Osteoblast (primary cell): ENCODE results near the gene DUSP16. TPM values are rescaled to one million over a fixed set of nuclear protein-coding genes. Genes with fewer than 3 reads are reported as not detected.
"Not testable (repeated sequence)": the region's sequence is repeated elsewhere in the genome, so short reads cannot be mapped to it uniquely, and the experiment has no call there.

Experiments
- DNase-seq: peaks from one replicate; pipeline ENCODE4 v3.0.0; 2011; ENCODE audit warnings: low spot score, mixed read lengths; ENCODE audit not compliant: insufficient read length; ENCODE audit errors: missing footprints
- H2AFZ ChIP-seq: 2 replicates; pipeline ENCODE4 v1.6.0; 2011; ENCODE audit warnings: mild to moderate bottlenecking, low read length
- H3K27ac ChIP-seq: 2 replicates; pipeline ENCODE4 v1.5.1; 2011; ENCODE audit warnings: mild to moderate bottlenecking, low read depth, low read length, moderate library complexity
- H3K27me3 ChIP-seq: 2 replicates; pipeline ENCODE4 v1.6.0; 2012; ENCODE audit warnings: mild to moderate bottlenecking, control low read depth, inconsistent platforms, low read length, moderate library complexity; ENCODE audit not compliant: insufficient read depth
- H3K36me3 ChIP-seq: 2 replicates; pipeline ENCODE4 v1.5.1; 2011; ENCODE audit warnings: mild to moderate bottlenecking, low read length, control low read depth, moderate library complexity; ENCODE audit not compliant: insufficient read depth
- H3K4me1 ChIP-seq: 2 replicates; pipeline ENCODE4 v1.5.1; 2011; ENCODE audit warnings: mild to moderate bottlenecking, low read length, control low read depth, moderate library complexity; ENCODE audit not compliant: insufficient read depth
- H3K4me2 ChIP-seq: 2 replicates; pipeline ENCODE4 v1.6.0; 2011; ENCODE audit warnings: mild to moderate bottlenecking, low read length; ENCODE audit not compliant: insufficient read depth
- H3K4me3 ChIP-seq: fragments of 200-600 bp; sonication (generic); 3 replicates; pipeline ENCODE4 v1.5.1; 2012; ENCODE audit warnings: mild to moderate bottlenecking, low read length, inconsistent platforms; ENCODE audit not compliant: insufficient read depth
- H3K79me2 ChIP-seq: 2 replicates; pipeline ENCODE4 v1.6.0; 2012; ENCODE audit warnings: mild to moderate bottlenecking, low read length, control low read depth, inconsistent platforms; ENCODE audit not compliant: insufficient read depth
- H3K9me3 ChIP-seq: 2 replicates; pipeline ENCODE4 v1.5.1; 2011; ENCODE audit warnings: low read depth, low read length, control low read depth
- H4K20me1 ChIP-seq: 2 replicates; pipeline ENCODE4 v1.6.0; 2012; ENCODE audit warnings: mild to moderate bottlenecking, low read length, control low read depth; ENCODE audit not compliant: insufficient read depth
- total RNA-seq: library from RNA; depleted of rRNA; stranded (reverse); fragments of >200 nt; gene quantifications from 2 replicates; pipeline ENCODE4 v1.2.3, GENCODE V29; 2012
- TF ChIP-seq, protein P1 (sequence below): IDR thresholded peaks from 2 replicates; pipeline ENCODE4 v1.5.1; 2011; ENCODE audit warnings: mild to moderate bottlenecking, low read depth, low read length, moderate library complexity; ENCODE audit errors: extremely low read depth

The DUSP16 gene
- total RNA-seq, 1 donor, result 5.1 TPM

DNA sequence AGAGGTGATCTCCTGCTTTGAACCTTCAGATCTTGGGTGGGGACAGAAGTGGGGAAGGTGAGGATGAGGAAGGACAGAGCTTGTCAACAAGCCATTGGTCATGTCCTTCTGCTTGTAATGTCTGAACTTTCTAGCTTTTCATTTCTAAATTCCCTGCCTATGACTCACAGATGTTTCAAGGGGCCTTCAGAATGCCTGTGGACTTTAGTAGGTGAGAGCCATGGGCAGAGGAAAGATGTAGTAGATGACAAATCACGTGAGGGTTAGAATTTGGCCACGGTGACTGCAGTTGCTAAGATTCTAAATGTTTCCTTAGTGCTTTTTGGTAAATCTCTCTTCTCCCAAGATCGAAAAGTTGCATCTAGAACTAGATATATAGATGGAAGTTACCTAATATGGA is 30.3 kb upstream of the DUSP16 start:
- peak; percentile 31 for DNase-seq
- H3K4me1 ChIP-seq, result peaks cover 6% of the 10 kb centered on the region
- H3K4me3 ChIP-seq, result no peak overlapping the region
- H3K27me3 ChIP-seq, result no peaks in the 10 kb centered on the region
- H3K36me3 ChIP-seq, result no peaks in the 10 kb centered on the region
- H3K79me2 ChIP-seq, result no peaks in the 10 kb centered on the region
- no peak overlapping the region for H3K27ac ChIP-seq
- H3K9me3 ChIP-seq, result no peaks in the 10 kb centered on the region
- H4K20me1 ChIP-seq, result no peaks in the 10 kb centered on the region
- peak overlapping the region; percentile 45 for H2AFZ ChIP-seq
- peak overlapping the region; percentile 15 for H3K4me2 ChIP-seq
- TF ChIP-seq, protein P1, sequence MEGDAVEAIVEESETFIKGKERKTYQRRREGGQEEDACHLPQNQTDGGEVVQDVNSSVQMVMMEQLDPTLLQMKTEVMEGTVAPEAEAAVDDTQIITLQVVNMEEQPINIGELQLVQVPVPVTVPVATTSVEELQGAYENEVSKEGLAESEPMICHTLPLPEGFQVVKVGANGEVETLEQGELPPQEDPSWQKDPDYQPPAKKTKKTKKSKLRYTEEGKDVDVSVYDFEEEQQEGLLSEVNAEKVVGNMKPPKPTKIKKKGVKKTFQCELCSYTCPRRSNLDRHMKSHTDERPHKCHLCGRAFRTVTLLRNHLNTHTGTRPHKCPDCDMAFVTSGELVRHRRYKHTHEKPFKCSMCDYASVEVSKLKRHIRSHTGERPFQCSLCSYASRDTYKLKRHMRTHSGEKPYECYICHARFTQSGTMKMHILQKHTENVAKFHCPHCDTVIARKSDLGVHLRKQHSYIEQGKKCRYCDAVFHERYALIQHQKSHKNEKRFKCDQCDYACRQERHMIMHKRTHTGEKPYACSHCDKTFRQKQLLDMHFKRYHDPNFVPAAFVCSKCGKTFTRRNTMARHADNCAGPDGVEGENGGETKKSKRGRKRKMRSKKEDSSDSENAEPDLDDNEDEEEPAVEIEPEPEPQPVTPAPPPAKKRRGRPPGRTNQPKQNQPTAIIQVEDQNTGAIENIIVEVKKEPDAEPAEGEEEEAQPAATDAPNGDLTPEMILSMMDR, result no peak

DNA sequence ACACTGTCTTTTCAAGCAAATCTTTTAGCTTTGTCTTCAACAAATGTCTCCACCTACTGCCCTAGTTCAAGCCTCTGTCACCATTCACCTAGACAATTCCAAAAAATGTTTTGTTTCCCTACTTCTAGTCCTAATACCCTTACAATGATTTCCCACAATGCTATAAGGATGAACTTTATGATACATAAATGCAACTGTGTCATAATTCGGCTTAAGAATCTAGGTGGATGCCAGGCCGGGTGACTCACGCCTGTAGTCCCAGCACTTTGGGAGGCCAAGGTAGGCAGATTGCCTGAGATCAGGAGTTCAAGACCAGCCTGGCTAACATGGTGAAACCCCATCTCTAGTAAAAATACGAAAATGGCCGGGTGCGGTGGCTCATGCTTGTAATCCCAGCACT is 28.3 kb upstream of the DUSP16 start:
- Histone ChIP-seq H4K20me1 (no peaks in the 10 kb centered on the region), H3K27me3 (no peaks in the 10 kb centered on the region), H3K4me3 (no peak overlapping the region), H3K27ac (no peak overlapping the region), H3K36me3 (no peaks in the 10 kb centered on the region), H3K4me2 (no peak overlapping the region), H3K79me2 (no peaks in the 10 kb centered on the region), H2AFZ (no peak overlapping the region), H3K9me3 (no peaks in the 10 kb centered on the region), H3K4me1 (peaks cover 6% of the 10 kb centered on the region)
- no peak for DNase-seq
- TF ChIP-seq, protein P1, result no peak

- not testable (repeated sequence) for H3K36me3 ChIP-seq, H4K20me1 ChIP-seq, DNase-seq, H3K27me3 ChIP-seq, H3K4me3 ChIP-seq, H2AFZ ChIP-seq, H3K79me2 ChIP-seq, H3K4me2 ChIP-seq, H3K4me1 ChIP-seq, H3K9me3 ChIP-seq, H3K27ac ChIP-seq
Observed at GRCh38 chr12:12588436-12588835, 25.8 kb upstream of the DUSP16 start.

DNA sequence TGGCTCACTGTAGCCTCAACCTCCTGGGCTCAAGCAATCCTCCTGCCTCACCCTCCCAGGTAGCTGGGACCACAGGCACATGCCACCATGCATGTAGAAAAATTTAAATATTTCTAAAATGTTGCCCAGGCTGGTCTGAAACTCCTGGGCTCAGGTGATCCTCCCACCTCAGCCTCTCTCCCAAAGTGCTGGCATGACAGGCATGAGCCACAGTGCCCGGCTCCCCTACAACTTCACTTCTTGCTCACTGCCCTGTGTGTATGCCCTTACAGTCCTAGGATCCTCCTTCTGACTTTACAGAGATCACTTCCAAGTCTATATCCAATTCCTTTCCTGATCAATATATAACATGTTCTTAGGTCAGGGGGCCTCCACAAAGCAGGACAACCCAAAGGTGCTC is 25.2 kb upstream of the DUSP16 start:
- no peak overlapping the region for H3K4me2 ChIP-seq
- no peaks in the 10 kb centered on the region for H3K79me2 ChIP-seq
- peaks cover 2% of the 10 kb centered on the region for H3K4me1 ChIP-seq
- no peak overlapping the region for H3K4me3 ChIP-seq
- H3K9me3 ChIP-seq, result no peaks in the 10 kb centered on the region
- no peak for DNase-seq
- H2AFZ ChIP-seq, result no peak overlapping the region
- TF ChIP-seq, protein P1, result no peak
- no peak overlapping the region for H3K27ac ChIP-seq
- H4K20me1 ChIP-seq, result no peaks in the 10 kb centered on the region
- H3K36me3 ChIP-seq, result no peaks in the 10 kb centered on the region
- H3K27me3 ChIP-seq, result no peaks in the 10 kb centered on the region
